GM18861 (cell line): ENCODE data around the gene GSTM2.

Experiments used
- ATAC-seq: cut with Tn5 transposase; IDR thresholded peaks from one replicate; pipeline ENCODE4 v1.9.1; 2021; ENCODE audit not compliant: unreplicated experiment

GSTM2 gene

DNA sequence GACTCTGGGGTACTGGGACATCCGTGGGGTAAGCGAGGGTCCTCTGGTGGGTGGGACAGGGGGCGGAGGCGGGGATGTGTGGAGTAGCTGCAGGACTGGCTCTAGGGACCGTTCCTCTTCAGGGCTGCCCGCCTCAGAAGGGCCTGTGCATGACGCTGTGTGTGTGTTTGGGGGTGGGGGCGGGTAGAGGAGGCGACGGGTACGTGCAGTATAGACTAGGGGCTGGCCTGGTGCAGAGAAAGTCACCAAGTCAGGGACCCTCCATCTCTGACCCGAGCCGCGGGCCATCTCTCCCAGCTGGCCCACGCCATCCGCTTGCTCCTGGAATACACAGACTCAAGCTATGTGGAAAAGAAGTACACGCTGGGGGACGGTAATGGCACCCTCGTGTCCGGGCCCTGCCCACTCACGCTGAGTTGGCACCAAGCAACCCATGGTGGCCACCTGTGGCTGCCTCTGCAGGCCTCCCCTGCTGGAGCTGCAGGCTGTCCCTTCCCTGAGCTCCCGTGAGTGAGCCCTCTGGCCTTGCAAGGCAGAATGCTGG lies 44.5 kb downstream of the GSTM2 start:
- ATAC-seq = no peak

DNA sequence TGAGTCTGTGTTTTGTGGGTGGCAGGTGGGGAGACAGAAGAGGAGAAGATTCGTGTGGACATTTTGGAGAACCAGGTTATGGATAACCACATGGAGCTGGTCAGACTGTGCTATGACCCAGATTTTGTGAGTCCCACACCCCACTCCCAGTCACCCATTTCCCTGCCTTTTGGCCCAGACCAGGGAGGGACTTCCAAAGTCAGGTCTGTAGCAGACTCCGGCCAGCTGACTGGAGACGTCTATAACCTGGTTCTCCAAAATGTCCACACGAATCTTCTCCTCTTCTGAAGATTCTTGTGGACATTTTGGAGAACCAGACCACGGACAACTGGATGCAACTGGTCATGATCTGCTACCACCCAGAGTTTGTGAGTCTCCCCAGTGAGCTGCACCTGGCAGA lies 45.8 kb downstream of the GSTM2 start:
- no peak for ATAC-seq

DNA sequence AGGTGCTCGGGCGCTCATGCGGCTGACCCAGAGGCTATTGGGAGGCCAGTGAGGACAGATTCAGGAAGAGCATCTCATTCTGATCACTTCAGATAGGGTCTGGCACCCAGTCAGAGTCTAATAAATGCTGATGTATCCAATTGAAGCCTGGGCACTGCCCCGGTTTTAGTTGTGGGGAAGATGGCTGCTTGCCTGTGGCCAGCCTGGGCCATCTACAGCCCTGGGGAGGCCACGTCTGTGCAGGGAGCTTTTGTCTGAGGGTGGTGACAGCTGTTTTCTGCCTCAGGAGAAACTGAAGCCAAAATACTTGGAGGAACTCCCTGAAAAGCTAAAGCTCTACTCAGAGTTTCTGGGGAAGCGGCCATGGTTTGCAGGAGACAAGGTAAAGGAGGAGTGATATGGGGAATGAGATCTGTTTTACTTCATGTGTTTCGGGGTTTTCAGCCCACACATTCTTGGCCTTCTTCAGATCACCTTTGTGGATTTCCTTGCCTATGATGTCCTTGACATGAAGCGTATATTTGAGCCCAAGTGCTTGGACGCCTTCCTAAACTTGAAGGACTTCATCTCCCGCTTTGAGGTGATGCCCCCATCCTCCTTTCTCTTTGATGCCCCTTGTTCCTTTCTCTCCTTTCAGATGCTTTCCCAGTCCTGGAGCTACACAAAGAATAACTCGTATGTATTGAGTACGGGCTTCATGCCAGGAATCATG lies 47.0 kb downstream of the GSTM2 start:
- no peak for ATAC-seq

DNA sequence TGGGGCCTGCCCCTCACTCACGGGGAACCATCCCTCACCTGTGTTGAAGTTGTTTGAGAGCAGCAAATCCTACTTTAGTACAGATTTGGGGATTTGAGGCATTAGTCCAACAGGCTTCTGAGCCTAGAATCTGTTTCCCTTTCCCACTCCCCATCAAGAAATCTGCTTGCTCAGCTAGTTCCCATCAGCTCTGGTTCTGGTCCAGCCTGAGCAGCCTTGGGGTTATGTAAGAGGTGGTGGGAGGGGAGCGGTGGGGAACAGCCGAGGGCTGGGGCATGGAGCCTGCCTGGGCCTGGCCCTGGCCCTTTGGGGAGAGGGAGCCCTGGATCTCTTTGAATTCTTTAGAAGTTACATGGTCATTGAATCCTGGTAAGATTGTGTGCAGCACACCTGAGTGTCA lies 48.3 kb downstream of the GSTM2 start:
- ATAC-seq = no peak

DNA sequence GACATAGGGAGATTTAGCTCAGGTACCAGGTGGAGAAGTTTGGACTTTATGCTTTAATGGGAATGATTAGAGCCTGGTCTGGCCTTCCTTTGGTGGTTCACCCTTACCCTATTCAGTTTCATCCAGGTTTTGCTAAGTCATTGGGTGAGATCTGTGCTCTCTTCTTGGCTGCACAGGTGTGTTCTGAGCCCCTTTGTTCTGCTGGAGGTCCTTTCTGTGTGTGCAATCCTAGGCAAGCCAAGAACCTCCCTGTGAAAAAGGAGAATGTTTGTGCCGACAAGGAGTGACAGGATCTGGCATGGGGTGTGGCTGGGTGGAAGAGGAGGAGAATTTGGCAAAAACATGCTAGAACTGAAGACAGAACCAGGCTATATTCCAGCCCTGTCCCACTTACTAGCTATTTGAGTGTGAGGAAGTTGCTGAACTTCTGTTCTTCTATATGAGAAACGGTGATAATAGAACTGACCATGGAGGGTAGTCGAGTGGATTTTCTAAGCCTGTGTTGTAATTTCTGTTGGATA lies 48.8 kb downstream of the GSTM2 start:
- no peak for ATAC-seq

DNA sequence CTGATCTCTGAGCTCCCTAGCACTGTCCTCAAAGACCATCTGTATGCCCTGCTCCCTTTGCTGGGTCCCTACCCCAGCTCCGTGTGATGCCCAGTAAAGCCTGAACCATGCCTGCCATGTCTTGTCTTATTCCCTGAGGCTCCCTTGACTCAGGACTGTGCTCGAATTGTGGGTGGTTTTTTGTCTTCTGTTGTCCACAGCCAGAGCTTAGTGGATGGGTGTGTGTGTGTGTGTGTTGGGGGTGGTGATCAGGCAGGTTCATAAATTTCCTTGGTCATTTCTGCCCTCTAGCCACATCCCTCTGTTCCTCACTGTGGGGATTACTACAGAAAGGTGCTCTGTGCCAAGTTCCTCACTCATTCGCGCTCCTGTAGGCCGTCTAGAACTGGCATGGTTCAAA lies 49.9 kb downstream of the GSTM2 start:
- ATAC-seq = no peak

DNA sequence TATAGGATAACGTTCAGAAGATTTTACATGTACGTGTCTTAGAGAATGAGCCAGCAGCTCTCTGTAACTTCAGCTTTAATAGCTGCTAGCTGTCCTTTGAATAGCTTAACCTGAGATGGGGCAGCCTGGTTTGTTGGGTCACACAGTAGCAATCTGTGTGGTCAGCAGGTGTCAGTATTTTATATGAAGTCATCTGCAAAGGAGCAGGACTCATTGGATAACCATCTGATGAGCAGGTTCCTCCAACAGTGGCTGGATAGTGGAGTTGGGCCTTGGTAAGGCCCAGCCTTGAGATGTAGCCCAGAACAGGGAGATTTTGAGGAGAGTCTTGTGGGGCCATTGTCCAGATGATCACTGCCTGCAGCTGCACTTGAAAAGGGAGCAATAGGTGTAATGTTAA lies 50.6 kb downstream of the GSTM2 start:
- no peak for ATAC-seq

DNA sequence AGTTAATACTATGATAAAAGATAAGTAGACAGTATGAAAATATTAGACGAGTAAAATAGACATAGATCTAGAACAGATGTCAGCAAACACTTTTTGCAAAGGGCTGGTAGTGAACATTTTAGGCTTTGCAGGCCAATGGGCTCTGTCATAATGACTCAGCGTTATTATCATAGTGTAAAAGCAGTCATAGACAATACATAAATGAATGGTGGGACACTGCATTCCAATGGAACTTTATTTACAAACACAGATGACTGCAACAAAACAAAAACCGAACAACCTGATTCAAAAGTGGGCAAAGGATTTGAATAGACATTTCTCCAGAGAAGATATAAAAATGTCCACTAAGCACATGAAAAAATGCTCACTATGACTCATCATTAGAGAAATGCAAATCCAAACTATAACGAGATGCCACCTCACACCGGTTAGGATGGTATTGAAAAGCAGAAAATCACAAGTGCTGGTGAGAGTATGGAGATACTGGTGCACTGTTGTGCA lies 51.5 kb downstream of the GSTM2 start:
- ATAC-seq = peak; percentile 67

DNA sequence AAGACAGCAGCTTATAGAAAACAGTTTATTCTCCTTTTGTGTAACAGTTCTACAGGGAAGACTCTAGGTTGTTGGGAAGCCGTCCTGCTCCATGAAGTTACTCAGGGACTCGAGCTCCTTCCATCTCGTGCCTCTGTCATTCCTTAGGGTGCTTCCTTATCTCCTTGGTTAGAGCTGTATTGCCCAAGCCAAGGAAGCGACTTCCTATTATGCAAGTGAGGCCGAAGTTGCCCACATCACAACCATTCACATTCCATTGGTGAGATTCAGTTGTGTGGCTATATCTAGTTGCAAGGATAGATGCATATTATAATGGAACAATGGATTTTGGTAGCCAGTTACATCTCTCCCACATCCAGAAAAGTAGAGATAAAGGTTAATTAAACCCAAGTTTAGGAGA lies 53.2 kb downstream of the GSTM2 start:
- no peak for ATAC-seq

DNA sequence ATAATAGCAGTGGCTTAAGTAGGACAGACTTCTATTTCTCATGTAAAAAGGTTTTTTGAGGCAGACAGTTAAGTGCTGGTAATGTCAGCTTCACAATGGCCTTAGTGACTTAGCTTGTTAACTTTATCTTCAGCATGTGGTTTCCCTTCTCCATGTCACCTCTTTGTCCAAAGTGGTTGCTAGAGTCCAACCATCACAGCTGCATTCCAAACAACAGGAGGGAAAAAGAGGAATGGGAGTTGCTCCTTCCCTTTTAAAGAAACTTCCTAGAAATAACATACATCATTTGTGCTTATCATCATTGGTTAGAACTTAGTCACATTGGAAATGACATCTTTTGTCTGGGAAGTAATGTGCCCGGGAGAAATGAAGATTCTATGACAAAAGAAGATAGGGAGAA lies 54.1 kb downstream of the GSTM2 start:
- ATAC-seq = no peak

DNA sequence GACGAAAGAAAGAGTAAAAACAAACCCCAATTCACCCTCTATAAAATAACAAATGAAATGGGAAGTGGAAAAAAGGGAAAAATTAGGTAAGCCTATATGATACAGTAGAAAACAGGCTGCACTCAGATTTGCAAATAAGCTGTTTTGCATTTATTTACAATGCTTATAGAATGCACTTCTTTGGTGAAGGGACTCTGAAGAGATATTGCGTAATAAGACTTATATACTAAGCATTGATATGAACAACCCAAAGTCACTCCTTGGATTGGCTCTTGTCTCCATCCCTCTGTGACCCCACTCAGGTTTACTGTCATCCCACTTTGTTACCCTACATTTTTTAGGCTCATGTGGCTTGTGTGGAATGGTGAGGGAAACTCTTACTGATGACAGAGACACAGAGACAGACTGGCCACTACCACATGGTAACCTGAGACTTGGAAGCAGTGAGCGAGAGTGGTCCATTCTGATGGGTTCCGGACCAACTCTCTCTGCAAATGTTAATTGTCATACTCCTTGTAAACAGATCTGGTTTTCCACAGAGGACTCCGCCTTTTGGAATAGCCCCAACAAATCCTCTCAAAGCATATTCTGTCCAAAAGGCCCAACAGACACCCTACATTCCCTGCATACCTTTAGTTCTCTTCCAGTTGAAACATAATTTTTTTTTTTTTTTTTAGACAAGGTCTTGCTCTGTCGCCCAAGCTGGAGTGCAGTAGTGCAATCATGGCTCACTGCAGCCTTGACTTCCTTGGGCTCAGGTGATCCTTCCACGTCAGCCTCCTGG lies 55.2 kb downstream of the GSTM2 start:
- ATAC-seq = no peak
